ENCODE results near the gene ZNF165.
A peak's percentile ranks its signal among the peaks of the same experiment; 100 is the strongest.
"Not testable (repeated sequence)": the region's sequence is repeated elsewhere in the genome, so short reads cannot be mapped to it uniquely, and the experiment has no call there.

ZNF165 gene

GRCh38 chr6:28105245-28105639 is 24.9 kb downstream of the ZNF165 start:
- peak overlapping the region; percentile 88 for H3K27ac ChIP-seq
- TF ChIP-seq, protein P1, sequence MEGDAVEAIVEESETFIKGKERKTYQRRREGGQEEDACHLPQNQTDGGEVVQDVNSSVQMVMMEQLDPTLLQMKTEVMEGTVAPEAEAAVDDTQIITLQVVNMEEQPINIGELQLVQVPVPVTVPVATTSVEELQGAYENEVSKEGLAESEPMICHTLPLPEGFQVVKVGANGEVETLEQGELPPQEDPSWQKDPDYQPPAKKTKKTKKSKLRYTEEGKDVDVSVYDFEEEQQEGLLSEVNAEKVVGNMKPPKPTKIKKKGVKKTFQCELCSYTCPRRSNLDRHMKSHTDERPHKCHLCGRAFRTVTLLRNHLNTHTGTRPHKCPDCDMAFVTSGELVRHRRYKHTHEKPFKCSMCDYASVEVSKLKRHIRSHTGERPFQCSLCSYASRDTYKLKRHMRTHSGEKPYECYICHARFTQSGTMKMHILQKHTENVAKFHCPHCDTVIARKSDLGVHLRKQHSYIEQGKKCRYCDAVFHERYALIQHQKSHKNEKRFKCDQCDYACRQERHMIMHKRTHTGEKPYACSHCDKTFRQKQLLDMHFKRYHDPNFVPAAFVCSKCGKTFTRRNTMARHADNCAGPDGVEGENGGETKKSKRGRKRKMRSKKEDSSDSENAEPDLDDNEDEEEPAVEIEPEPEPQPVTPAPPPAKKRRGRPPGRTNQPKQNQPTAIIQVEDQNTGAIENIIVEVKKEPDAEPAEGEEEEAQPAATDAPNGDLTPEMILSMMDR (conservative IDR thresholded peaks at IDR 0.05) = no peak

- TF ChIP-seq, protein P1 (conservative IDR thresholded peaks at IDR 0.05) = no peak
Measured at GRCh38 chr6:28107506-28107905, 27.1 kb downstream of the ZNF165 start.

GRCh38 chr6:28111964-28112363 is 31.6 kb downstream of the ZNF165 start:
- no peak overlapping the region for H3K27ac ChIP-seq
- TF ChIP-seq, protein P1 (conservative IDR thresholded peaks at IDR 0.05) = no peak

More at GRCh38 chr6:28107506-28107905, 27.1 kb downstream of the ZNF165 start:
- no peak overlapping the region for H3K27ac ChIP-seq

- H3K27ac ChIP-seq = no peak overlapping the region
- TF ChIP-seq, protein P1 (conservative IDR thresholded peaks at IDR 0.05) = no peak
Measured at GRCh38 chr6:28115799-28116198, 35.4 kb downstream of the ZNF165 start.

- TF ChIP-seq, protein P1 (conservative IDR thresholded peaks at IDR 0.05) = no peak
- no peak overlapping the region for H3K27ac ChIP-seq
Measured at GRCh38 chr6:28117386-28118050, 37.1 kb downstream of the ZNF165 start.

DNA sequence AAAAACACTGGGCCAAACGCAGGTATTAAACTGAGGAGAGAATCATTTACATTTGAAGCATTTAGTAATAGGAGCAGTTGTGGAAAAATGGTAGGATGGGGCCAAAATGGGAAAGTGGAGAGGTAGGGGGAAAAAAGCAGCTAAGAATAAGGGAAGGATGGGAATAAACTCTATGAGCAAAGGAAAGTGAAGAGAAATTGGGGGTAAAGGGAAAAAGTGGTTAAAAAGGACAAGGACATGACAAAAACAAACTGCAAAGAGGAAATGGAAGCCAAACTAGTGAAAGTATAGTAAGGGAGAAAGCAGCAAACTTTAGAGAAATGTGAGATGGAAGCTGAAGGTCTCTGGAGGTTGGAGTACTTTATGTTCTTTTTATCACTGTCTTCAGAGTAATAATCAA is 37.8 kb downstream of the ZNF165 start:
- no peak overlapping the region for H3K27ac ChIP-seq
- TF ChIP-seq, protein P1 (conservative IDR thresholded peaks at IDR 0.05) = no peak

DNA sequence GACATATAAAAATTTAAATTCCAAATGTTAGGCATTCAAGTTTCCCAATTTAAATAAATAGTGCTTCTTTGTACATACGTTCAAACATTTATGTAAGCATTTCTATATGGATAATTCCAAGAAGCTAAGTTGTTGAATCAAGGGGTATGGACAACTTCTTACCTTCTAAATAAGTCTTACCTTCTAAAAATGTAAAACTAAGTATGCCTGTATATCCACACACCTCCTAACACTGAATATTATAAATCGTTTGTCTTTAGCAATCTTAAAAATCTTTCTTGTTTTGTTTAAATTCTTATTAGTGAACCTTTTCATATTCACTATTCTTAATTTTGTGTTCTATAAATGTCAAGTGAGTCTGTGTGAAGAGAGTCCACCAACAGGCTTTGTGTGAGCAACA is 41.5 kb downstream of the ZNF165 start:
- TF ChIP-seq, protein P1 (conservative IDR thresholded peaks at IDR 0.05) = no peak
- H3K27ac ChIP-seq = no peak overlapping the region

DNA sequence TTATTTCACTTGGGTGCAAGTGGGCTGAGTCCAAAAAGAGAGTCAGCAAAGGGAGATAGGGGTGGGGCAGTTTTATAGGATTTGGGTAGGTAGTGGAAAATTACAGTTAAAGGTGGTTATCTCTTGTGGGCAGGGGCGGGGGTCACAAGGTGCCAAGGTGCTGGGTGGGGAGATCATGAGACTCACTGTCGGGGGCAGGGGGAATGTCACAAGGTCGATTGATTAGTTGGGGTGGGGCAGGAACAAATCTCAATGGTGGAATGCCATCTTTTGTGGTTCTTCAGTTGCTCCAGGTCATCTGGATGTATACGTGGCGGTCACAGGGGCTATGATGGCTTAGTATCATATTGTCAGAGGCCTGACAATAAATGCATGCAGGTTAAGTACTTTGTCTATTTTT is 41.9 kb downstream of the ZNF165 start:
- H3K27ac ChIP-seq = not testable (repeated sequence)
